Stimulated activated CD4-positive, alpha-beta T cell treated with anti-CD3 and anti-CD28 coated beads, Interleukin-15, amount 100 ng/mL, for 1 hour (primary cell): Measurements from ENCODE around the gene CDH23.

Experiments used
- DNase-seq, 2 donors: peaks; one replicate each; pipeline ENCODE4 v3.0.0-alpha.2; 2020; ENCODE audit warnings: low read depth in 1 of 2, low spot score in 1 of 2

CDH23 gene

GRCh38 chr10:71437537-71438092 is 40.9 kb downstream of the CDH23 start:
- no peak for DNase-seq

GRCh38 chr10:71438761-71439160 is 42.0 kb downstream of the CDH23 start:
- DNase-seq: no peak

GRCh38 chr10:71439670-71440425 is 43.1 kb downstream of the CDH23 start:
- no peak for DNase-seq

- DNase-seq: no peak
These were observed 43.9 kb downstream of the CDH23 start for GRCh38 chr10:71440506-71441035.

GRCh38 chr10:71442000-71442399 is 45.3 kb downstream of the CDH23 start:
- no peak for DNase-seq

GRCh38 chr10:71442859-71443570 is 46.3 kb downstream of the CDH23 start:
- DNase-seq: no peak

- no peak for DNase-seq
These were observed 47.0 kb downstream of the CDH23 start for GRCh38 chr10:71443676-71444075.

- no peak for DNase-seq
These were observed 47.7 kb downstream of the CDH23 start for GRCh38 chr10:71444284-71445054.

GRCh38 chr10:71447676-71448075 is 51.0 kb downstream of the CDH23 start:
- DNase-seq: no peak

- DNase-seq: no peak
These were observed 51.4 kb downstream of the CDH23 start for GRCh38 chr10:71448146-71448545.

GRCh38 chr10:71449026-71449425 is 52.3 kb downstream of the CDH23 start:
- DNase-seq: no peak

- no peak for DNase-seq
These were observed 55.0 kb downstream of the CDH23 start for GRCh38 chr10:71451754-71452153.

- no peak for DNase-seq
These were observed 56.5 kb downstream of the CDH23 start for GRCh38 chr10:71453186-71453585.

- no peak for DNase-seq
These were observed 57.6 kb downstream of the CDH23 start for GRCh38 chr10:71454347-71454746.

GRCh38 chr10:71455035-71455434 is 58.3 kb downstream of the CDH23 start:
- no peak for DNase-seq

GRCh38 chr10:71456631-71457030 is 59.9 kb downstream of the CDH23 start:
- DNase-seq: no peak

- no peak for DNase-seq
These were observed 61.2 kb downstream of the CDH23 start for GRCh38 chr10:71457908-71458307.

- DNase-seq: no peak
These were observed 61.7 kb downstream of the CDH23 start for GRCh38 chr10:71458387-71458786.

GRCh38 chr10:71459513-71459912 is 62.8 kb downstream of the CDH23 start:
- DNase-seq: no peak

- no peak for DNase-seq
These were observed 63.9 kb downstream of the CDH23 start for GRCh38 chr10:71460615-71461014.

GRCh38 chr10:71461457-71461856 is 64.7 kb downstream of the CDH23 start:
- no peak for DNase-seq
